Right ventricle myocardium inferior (tissue), 1 donor: ENCODE measurements around the gene CERS6. TPM values are rescaled to one million over a fixed set of nuclear protein-coding genes. Genes with fewer than 3 reads are reported as not detected.

ENCODE experiments used
- ATAC-seq: fragments of 200-7000 bp; cut with Tn5 transposase; one replicate; pipeline ENCODE4 v1.9.1; 2020; ENCODE audit warnings: mild to moderate bottlenecking, moderate library complexity
- DNase-seq: peaks from one replicate; pipeline ENCODE4 v3.0.0; 2021; ENCODE audit errors: missing footprints
- intact Hi-C: fragments of 100-400 bp; cut with DNase I; formaldehyde crosslinking; loops from one replicate; pipeline ENCODE4 v1.11.0; 2022
- total RNA-seq: library from RNA; stranded (reverse); fragmentation: NEBNext Ultra II Directional; extraction: Animal tissue kit (Norgen Biotek cat#: 25700); gene quantifications from one replicate; pipeline ENCODE4 v1.2.1, GENCODE V29; 2021
- donor health status: DM: no; HTN: yes; CAD: no; lungs with severe emphysema.

CERS6 gene
- total RNA-seq, 1 donor from 2014 or later, result 65.7 TPM

- ATAC-seq (no peak), DNase-seq (no peak)
- intact Hi-C loops, result no loop called here
These were observed 260.8 kb downstream of the CERS6 start for GRCh38 chr2:168716839-168717238.

DNA sequence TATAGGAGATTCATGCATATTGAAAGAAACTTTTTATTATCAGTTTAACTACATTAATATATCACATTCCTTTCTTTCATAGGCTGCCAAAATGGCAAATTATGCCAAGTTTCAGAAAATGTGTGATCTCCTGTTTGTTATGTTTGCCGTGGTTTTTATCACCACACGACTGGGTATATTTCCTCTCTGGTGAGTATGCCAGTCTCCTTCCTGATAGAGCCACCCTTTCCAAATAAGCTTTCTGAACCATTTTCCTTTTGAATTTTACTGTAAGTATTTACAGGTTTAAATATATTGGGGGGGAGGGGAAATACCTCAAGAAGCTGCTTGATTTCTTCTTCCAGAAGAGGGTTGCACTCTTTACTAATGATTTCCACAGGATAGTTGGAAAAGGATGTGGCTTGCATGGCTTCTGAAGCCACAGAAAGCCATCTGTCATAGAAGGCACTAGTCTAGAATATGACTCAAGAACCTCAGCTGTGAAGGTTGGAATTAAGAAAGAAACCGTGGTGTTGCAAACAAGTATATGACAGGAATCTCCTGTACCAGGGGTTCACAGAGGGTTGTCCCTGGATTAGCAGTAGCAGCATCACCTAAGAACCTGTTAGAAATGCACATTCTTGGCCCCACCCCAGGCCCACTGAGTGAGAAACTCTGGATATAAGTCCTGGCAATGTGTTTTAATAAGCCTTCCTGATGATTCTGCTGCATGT is 261.9 kb downstream of the CERS6 start:
- DNase-seq (no peak), ATAC-seq (no peak)
- intact Hi-C loops, result no loop called here

DNA sequence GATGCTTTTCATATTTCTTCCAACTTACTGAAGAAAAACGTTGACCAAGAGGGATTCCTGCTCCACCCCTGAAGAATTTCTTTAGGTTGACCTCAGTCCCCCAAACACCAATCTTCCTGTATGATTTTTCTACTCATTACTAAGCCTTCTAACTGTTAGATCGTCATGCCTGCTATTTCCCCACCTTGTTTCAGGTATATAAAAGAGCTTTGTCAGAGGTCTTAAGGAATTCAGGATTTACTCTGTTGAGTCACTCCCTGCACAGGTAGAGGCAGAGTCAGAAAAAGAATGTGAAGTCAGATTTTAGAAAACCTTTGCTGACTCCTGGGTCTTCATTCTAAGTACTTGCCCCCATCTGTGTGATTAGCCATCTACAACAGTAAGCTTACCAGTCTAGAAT is 262.6 kb downstream of the CERS6 start:
- DNase-seq (no peak), ATAC-seq (no peak)
- intact Hi-C loops, result no loop called here

DNA sequence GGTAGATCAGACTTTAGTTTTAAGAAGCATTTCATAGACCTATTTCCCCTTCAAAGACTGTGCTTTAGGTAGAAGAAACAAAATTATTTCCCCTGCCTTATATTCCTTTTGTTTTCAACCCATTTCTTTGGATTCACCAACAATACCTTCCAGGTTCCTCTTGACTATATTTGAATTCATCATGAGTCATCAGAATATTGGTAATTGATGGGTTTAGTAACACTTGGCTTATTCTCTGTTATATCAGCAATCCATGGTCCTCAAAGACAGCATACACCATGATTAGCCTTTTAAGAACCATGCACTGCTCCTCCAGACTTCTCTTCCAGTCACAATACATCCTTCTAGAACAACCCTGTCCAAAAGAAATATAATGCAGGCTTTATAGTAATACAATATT is 263.4 kb downstream of the CERS6 start:
- intact Hi-C loops, result no loop called here
- ATAC-seq, result no peak
- DNase-seq, result no peak

- ATAC-seq (peak; percentile 95), DNase-seq (no peak)
- intact Hi-C loops, result no loop called here
These were observed 266.5 kb downstream of the CERS6 start for GRCh38 chr2:168722592-168722991.

- intact Hi-C loops, result no loop called here
- ATAC-seq, result peak; percentile 17
These were observed 267.3 kb downstream of the CERS6 start for GRCh38 chr2:168723275-168723899.

GRCh38 chr2:168726375-168726774 is 270.3 kb downstream of the CERS6 start:
- intact Hi-C loops, result no loop called here
- ATAC-seq, result no peak
- DNase-seq, result no peak

More at GRCh38 chr2:168723275-168723899, 267.3 kb downstream of the CERS6 start:
- DNase-seq, result no peak

- DNase-seq, result no peak
- ATAC-seq, result no peak
- intact Hi-C loops, result no loop called here
These were observed 271.9 kb downstream of the CERS6 start for GRCh38 chr2:168727904-168728470.

DNA sequence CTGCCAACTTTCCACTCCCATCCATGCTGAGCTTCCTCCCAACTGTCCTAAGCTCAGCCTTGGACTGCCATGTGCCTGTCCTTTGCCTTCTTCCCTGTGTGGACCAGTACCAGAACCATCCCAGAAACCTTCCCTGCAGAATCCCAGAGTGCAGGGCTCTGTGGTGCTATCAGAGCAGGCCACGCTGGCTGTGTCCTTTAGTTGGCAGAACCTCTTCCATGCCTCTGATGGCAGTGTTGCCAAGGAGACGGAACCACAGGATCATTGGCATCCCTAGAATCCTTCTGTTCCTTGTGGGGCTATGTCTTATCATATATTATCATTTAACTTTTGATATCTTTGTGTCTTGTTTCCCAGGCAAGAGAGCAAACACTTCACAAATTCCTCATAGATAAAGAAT is 273.4 kb downstream of the CERS6 start:
- DNase-seq (no peak), ATAC-seq (no peak)
- intact Hi-C loops, result no loop called here

GRCh38 chr2:168730344-168730743 is 274.3 kb downstream of the CERS6 start:
- ATAC-seq (no peak), DNase-seq (no peak)
- intact Hi-C loops, result no loop called here

GRCh38 chr2:168731002-168731401 is 274.9 kb downstream of the CERS6 start:
- no peak for ATAC-seq
- DNase-seq, result no peak
- intact Hi-C loops, result no loop called here

GRCh38 chr2:168731616-168732015 is 275.5 kb downstream of the CERS6 start:
- DNase-seq (no peak), ATAC-seq (no peak)
- intact Hi-C loops, result no loop called here

- DNase-seq (no peak), ATAC-seq (no peak)
- intact Hi-C loops, result no loop called here
These were observed 276.0 kb downstream of the CERS6 start for GRCh38 chr2:168732100-168732499.

GRCh38 chr2:168732506-168732905 is 276.4 kb downstream of the CERS6 start:
- DNase-seq (no peak), ATAC-seq (no peak)
- intact Hi-C loops, result no loop called here

DNA sequence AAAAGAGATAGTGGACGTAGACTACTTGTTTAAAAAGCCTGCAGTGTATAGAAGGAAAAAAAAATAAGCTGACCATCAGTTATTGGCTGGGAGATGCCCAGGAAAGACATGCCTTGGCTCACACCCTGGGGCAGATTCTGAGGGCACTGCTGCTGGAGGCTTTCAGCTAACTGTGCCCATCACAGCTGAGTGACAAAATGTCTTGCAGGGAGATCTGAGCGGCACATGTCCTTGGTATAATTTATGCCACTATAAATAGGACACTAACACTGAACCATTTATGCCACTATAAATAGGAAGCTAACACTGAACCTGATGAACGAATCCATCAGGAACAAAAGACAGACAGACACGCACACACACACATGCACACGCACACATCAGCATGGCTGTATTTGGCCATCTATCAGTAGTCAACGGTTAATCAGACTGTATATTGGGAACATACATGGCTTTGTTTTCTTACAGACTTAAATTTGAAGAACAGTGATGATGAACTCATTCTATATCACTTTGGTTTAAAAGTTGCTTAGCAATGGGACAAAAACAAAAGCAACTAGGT is 278.2 kb downstream of the CERS6 start:
- ATAC-seq, result peak; percentile 92
- intact Hi-C loops, result no loop called here
- no peak for DNase-seq

- no peak for ATAC-seq
- intact Hi-C loops, result no loop called here
These were observed 280.8 kb downstream of the CERS6 start for GRCh38 chr2:168736649-168737445.

GRCh38 chr2:168738062-168738461 is 282.0 kb downstream of the CERS6 start:
- ATAC-seq (no peak), DNase-seq (no peak)
- intact Hi-C loops, result no loop called here

More at GRCh38 chr2:168736649-168737445, 280.8 kb downstream of the CERS6 start:
- no peak for DNase-seq

GRCh38 chr2:168740360-168740759 is 284.3 kb downstream of the CERS6 start:
- DNase-seq (no peak), ATAC-seq (no peak)
- intact Hi-C loops, result no loop called here

- DNase-seq (no peak), ATAC-seq (no peak)
- intact Hi-C loops, result no loop called here
These were observed 284.7 kb downstream of the CERS6 start for GRCh38 chr2:168740788-168741187.
